Hepatocyte (in vitro differentiated cells): ENCODE data around the gene ADIG.

ENCODE experiments used
- EZH2 ChIP-seq: fragments of 200-600 bp; sonication (generic); IDR thresholded peaks from 2 replicates; pipeline ENCODE4 v1.6.1; 2016; ENCODE audit warnings: antibody characterized with exemption, mild to moderate bottlenecking, borderline replicate concordance
- TF ChIP-seq, protein P1 (sequence below): fragments of 200-600 bp; sonication (generic); IDR thresholded peaks from 2 replicates; pipeline ENCODE4 v1.5.1; 2016; ENCODE audit warnings: antibody characterized with exemption, mild to moderate bottlenecking; ENCODE audit not compliant: poor library complexity

DNA sequence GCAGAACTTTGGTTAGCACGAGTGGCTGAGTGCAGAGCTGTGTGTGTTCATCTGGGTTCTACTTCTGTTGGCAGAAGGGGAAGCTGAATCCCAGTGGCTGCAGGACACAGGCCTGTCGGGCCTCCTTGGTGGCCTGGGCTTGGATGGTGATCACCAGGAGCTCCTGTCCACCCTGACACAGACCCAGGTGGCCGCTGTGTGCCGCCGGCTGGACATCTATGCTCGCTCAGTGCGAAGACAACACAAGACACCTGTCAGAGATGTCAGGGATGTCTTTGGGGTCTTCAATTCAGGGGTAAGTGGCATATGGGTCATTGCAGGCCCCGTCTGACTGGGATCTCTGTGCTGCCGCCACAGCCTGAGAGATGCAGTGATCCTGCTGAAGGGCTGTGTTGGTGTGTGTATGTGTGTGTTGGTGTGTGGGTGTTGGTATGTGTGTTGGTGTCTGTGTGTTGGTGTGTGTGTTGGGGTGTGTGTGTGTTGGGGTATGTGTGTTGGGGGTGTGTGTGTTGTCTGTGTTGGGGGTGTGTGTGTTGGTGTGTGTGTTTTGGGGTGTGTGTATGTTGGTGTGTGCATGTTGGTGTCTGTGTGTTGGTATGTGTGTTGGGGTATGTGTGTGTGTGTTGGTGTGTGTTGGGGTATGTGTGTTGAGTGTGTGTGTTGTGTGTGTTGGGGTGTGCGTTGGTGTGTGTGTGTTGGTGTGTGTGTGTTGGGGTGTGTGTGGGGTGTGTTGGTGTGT lies 46.1 kb downstream of the ADIG start:
- TF ChIP-seq, protein P1, sequence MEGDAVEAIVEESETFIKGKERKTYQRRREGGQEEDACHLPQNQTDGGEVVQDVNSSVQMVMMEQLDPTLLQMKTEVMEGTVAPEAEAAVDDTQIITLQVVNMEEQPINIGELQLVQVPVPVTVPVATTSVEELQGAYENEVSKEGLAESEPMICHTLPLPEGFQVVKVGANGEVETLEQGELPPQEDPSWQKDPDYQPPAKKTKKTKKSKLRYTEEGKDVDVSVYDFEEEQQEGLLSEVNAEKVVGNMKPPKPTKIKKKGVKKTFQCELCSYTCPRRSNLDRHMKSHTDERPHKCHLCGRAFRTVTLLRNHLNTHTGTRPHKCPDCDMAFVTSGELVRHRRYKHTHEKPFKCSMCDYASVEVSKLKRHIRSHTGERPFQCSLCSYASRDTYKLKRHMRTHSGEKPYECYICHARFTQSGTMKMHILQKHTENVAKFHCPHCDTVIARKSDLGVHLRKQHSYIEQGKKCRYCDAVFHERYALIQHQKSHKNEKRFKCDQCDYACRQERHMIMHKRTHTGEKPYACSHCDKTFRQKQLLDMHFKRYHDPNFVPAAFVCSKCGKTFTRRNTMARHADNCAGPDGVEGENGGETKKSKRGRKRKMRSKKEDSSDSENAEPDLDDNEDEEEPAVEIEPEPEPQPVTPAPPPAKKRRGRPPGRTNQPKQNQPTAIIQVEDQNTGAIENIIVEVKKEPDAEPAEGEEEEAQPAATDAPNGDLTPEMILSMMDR = no peak
- TF ChIP-seq EZH2 = no peak
